Activated CD4-positive, alpha-beta memory T cell treated with anti-CD3 and anti-CD28 coated beads for 36 hours (primary cell): ENCODE data around the gene CACNA2D1. TPM values are rescaled to one million over a fixed set of nuclear protein-coding genes. Genes with fewer than 3 reads are reported as not detected.
"Not testable (repeated sequence)": the region's sequence is repeated elsewhere in the genome, so short reads cannot be mapped to it uniquely, and the experiment has no call there.

Experiments used
- CTCF ChIA-PET: fragments of 350-600 bp; sonication (Branson Sonifier 250); formaldehyde crosslinking; loops from one replicate; lab custom pipeline; 2021; ENCODE audit warnings: antibody characterized with exemption, inconsistent platforms; lab: Charles Lee
- POLR2A ChIA-PET: fragments of 350-600 bp; sonication (Branson Sonifier 250); formaldehyde crosslinking; loops from one replicate; lab custom pipeline; 2021; ENCODE audit warnings: antibody characterized with exemption; lab: Charles Lee
- DNase-seq: peaks from one replicate; pipeline ENCODE4 v3.0.0-alpha.2; 2020
- H3K27ac Mint-ChIP-seq: one replicate; pipeline ENCODE4 v1.8.0; 2021; ENCODE audit warnings: mixed read lengths
- H3K27me3 Mint-ChIP-seq: one replicate; pipeline ENCODE4 v1.8.0; 2021; ENCODE audit warnings: mixed read lengths
- H3K36me3 Mint-ChIP-seq: one replicate; pipeline ENCODE4 v1.8.0; 2021; ENCODE audit warnings: mixed read lengths
- H3K4me1 Mint-ChIP-seq: one replicate; pipeline ENCODE4 v1.8.0; 2021; ENCODE audit warnings: low read depth, mixed read lengths
- H3K4me3 Mint-ChIP-seq: one replicate; pipeline ENCODE4 v1.8.0; 2021; ENCODE audit warnings: mild to moderate bottlenecking, mixed read lengths
- H3K9me3 Mint-ChIP-seq: one replicate; pipeline ENCODE4 v1.8.0; 2021; ENCODE audit warnings: mixed read lengths
- intact Hi-C: fragments of 100-400 bp; cut with micrococcal nuclease; formaldehyde crosslinking; loops from one replicate; pipeline ENCODE4 v1.15.1; 2023
- total RNA-seq, 2 experiments: library from RNA; stranded (reverse); gene quantifications; one replicate each; pipeline ENCODE4 v1.2.3, GENCODE V29; 2021

The CACNA2D1 gene
- total RNA-seq, 2 experiments from 2014 or later, result not detected

DNA sequence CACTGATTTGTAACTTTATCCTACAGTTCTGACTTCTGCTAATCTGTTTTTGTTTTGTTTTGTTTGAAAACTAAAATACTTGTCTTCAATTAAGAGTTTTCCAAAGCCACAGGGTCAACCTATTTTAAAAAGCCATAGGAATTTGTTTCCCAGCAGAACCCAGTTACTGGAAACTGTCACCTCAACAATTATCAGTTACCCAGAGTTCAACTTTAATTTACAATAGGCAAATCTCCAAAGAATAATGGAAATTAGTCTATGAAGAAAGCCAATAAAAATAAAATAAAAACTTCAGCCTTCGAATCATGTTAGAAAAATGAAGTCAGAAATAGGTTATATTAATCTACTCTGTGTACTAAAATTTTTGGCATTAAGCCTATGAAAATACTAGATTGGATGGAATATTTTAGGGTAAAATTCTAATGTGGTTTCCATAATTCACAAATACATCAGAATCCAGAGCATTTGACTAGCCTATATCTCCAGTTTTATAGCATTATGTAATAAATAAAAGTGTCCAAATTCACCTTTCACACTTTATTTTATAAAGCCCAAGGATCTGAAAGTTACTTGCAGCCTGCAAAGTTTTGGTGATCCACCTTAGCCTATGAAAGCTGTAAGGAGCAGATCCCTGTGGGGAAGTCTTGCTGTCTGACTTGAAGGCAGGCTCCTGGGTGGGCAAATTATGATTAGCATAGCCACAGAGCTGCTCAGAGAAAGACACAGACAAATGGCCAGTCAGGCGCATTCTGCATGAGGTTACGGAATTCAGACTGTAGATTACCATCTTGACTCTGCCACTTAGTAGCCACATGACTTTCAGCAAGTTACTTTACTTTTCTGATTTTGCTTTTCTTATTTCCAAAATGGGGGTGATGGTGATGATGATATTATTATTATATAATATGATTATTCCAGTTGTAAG lies 423.8 kb downstream of the CACNA2D1 start:
- ChIA-PET CTCF (no interaction called here), POLR2A (no interaction called here)
- peaks cover 3% of the 10 kb centered on the region for H3K9me3 Mint-ChIP-seq
- no peaks in the 10 kb centered on the region for H3K4me1 Mint-ChIP-seq
- no peak overlapping the region for H3K27ac Mint-ChIP-seq
- intact Hi-C loops, result no loop called here
- no peak overlapping the region for H3K4me3 Mint-ChIP-seq
- no peaks in the 10 kb centered on the region for H3K27me3 Mint-ChIP-seq
- no peak for DNase-seq
- no peaks in the 10 kb centered on the region for H3K36me3 Mint-ChIP-seq

DNA sequence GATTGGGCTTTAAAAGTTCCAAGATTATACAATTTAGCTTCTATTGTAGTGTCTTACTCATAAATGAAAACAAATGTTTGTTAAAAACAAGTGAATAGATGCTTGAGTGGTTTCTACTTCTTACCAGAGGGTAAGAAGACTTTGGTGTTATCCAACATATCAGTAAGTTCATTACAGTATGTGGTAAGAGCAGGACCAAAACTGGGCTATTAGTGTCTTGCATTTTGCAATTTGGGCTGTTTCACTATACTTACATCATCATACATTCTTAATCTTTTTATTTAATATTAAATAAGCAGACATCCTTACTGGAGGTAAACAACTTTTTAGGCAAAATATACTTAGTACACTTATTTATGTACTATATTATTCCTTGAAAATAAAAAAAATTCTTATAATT lies 425.4 kb downstream of the CACNA2D1 start:
- Mint-ChIP-seq H3K4me1 (no peaks in the 10 kb centered on the region), H3K4me3 (no peak overlapping the region), H3K36me3 (no peaks in the 10 kb centered on the region), H3K27ac (no peak overlapping the region), H3K27me3 (no peaks in the 10 kb centered on the region), H3K9me3 (peaks cover 3% of the 10 kb centered on the region)
- ChIA-PET POLR2A (no interaction called here), CTCF (no interaction called here)
- intact Hi-C loops, result no loop called here
- no peak for DNase-seq

DNA sequence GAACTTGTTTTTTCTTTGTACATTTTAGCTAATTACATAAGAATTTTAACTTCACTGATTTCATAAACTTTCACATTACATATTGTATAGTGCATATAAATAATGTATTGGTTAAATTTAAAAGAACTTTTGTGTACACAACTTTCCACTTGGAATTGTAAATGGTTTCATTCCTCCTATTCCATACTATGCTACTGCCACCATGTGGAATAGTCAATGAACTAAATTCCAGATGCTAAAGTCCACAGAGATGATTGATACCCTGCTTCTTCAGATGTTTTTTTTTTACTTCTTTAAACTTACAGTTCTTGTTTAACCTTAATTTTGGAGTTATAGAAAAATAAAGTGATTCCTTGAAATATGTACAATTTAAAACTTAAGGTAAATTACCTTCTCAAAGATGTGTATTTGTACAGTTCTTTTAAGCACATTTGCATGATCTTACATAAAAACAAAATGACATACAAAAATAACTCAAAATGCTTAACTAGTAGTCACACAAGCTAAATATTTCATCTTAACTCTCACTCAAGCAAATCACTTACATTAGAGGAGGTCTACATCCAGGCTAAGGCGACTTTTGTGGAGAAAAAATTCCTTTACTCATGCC lies 426.1 kb downstream of the CACNA2D1 start:
- CTCF ChIA-PET, result no interaction called here
- H3K4me3 Mint-ChIP-seq, result no peak overlapping the region
- H3K27me3 Mint-ChIP-seq, result no peaks in the 10 kb centered on the region
- H3K4me1 Mint-ChIP-seq, result no peaks in the 10 kb centered on the region
- H3K9me3 Mint-ChIP-seq, result peaks cover 3% of the 10 kb centered on the region
- intact Hi-C loops, result no loop called here
- POLR2A ChIA-PET, result no interaction called here
- H3K36me3 Mint-ChIP-seq, result no peaks in the 10 kb centered on the region
- no peak for DNase-seq
- H3K27ac Mint-ChIP-seq, result no peak overlapping the region

DNA sequence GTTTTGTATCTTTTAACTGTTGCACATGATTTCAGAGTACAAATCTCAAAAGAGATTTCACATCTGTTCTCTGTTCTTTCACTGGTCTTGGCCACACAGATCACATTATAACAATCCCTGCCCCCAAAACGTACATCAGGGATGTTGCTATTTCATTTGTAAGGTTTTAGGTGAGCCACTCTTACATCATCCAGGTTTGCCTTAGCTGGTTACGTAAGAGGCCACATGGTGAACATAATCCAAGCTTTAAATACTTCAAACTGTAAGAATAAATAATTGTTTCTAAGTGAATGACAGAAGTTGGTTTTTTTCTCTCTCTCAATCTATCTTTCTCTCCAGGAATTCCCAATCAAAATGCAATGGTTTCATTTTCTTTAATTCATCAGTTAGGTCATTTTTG lies 427.8 kb downstream of the CACNA2D1 start:
- Mint-ChIP-seq H3K36me3 (no peaks in the 10 kb centered on the region), H3K27ac (no peak overlapping the region), H3K9me3 (no peaks in the 10 kb centered on the region), H3K4me3 (no peak overlapping the region), H3K4me1 (no peaks in the 10 kb centered on the region), H3K27me3 (no peaks in the 10 kb centered on the region)
- ChIA-PET POLR2A (no interaction called here), CTCF (no interaction called here)
- no peak for DNase-seq
- intact Hi-C loops, result no loop called here

DNA sequence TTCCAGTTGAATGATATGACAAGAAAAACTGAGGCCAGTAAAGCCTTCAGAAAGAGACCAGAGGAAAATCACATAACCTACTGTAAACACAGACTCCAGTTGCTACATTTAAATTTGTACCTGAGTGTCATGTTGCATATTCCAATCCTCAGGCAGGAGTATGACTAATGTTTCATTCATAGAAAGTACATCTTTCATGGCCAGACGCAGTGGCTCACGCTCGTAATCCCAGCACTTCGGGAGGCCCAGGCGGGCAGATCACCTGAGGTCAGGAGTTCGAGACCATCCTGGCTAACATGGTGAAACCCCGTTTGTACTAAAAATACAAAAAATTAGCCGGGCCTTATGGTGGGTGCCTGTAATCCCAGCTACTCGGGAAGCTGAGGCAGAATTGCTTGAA lies 429.0 kb downstream of the CACNA2D1 start:
- H3K4me1 Mint-ChIP-seq, H3K9me3 Mint-ChIP-seq, H3K4me3 Mint-ChIP-seq, intact Hi-C loops, H3K27ac Mint-ChIP-seq, DNase-seq, H3K27me3 Mint-ChIP-seq, H3K36me3 Mint-ChIP-seq, POLR2A ChIA-PET, CTCF ChIA-PET: not testable (repeated sequence)

DNA sequence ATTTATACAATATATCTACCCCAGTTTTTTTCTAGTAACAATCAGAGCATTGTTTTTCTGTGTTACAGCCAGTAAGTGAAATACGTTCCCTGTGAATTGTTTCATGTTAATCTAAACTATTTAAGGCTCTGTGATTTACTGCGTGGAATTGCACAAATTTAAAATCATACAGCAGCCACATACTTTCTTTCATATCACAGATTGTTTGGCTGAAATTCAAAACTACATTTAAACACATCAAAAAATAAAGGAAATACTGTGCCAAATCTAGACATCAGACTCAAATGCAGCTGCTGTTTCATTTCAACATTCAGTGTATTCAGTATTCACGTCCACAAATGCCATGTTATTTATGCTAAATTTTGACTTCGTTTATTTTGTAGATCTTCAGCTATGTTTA lies 431.1 kb downstream of the CACNA2D1 start:
- ChIA-PET POLR2A (no interaction called here), CTCF (no interaction called here)
- Mint-ChIP-seq H3K9me3 (peaks cover 2% of the 10 kb centered on the region), H3K4me3 (no peak overlapping the region), H3K27me3 (no peaks in the 10 kb centered on the region), H3K27ac (no peak overlapping the region), H3K4me1 (no peaks in the 10 kb centered on the region), H3K36me3 (no peaks in the 10 kb centered on the region)
- DNase-seq, result no peak
- intact Hi-C loops, result no loop called here

DNA sequence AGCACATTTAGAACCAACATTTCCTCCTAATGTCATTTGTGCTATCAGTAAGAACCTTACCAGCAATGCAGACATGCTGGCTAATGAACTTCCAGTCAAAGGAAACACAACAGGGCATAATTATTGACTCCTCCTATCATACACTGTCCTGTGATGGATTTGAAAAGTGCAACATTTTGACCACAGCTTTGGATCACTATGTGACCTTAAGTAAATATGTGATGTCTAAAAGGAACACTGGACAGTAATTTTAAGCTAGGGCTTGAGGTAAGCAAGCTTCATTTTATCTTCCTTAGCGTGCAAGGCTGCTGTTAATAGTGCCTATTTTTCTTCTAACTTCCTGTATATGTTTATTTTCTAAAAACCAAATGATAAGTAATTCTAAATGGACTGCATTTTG lies 433.2 kb downstream of the CACNA2D1 start:
- Mint-ChIP-seq H3K4me3 (no peak overlapping the region), H3K36me3 (no peaks in the 10 kb centered on the region), H3K27ac (no peak overlapping the region), H3K4me1 (no peaks in the 10 kb centered on the region), H3K27me3 (no peaks in the 10 kb centered on the region), H3K9me3 (peaks cover 2% of the 10 kb centered on the region)
- ChIA-PET CTCF (no interaction called here), POLR2A (no interaction called here)
- no peak for DNase-seq
- intact Hi-C loops, result no loop called here

DNA sequence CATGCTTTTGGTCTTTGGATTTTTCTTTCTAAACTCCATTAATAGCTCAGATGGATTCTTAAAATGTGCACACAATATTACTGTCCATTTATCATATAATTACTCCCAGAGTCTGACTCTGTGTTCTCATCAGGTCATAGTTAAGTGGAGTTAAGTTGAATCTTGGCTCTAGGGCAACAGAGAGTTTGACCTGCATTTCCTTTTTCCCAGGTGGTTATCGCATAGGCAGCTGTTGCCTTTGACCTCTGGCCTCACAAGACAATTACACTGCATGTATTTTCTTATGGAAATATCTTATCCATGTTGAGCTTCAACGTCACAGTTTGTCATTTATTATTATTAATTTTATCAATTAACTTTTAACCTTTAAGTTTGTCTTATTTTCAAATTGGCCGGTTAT lies 436.3 kb downstream of the CACNA2D1 start:
- H3K27ac Mint-ChIP-seq, result no peak overlapping the region
- H3K27me3 Mint-ChIP-seq, result no peaks in the 10 kb centered on the region
- no peak for DNase-seq
- ChIA-PET CTCF (no interaction called here), POLR2A (no interaction called here)
- H3K4me1 Mint-ChIP-seq, result no peaks in the 10 kb centered on the region
- H3K4me3 Mint-ChIP-seq, result no peak overlapping the region
- peaks cover 4% of the 10 kb centered on the region for H3K9me3 Mint-ChIP-seq
- intact Hi-C loops, result no loop called here
- no peaks in the 10 kb centered on the region for H3K36me3 Mint-ChIP-seq

DNA sequence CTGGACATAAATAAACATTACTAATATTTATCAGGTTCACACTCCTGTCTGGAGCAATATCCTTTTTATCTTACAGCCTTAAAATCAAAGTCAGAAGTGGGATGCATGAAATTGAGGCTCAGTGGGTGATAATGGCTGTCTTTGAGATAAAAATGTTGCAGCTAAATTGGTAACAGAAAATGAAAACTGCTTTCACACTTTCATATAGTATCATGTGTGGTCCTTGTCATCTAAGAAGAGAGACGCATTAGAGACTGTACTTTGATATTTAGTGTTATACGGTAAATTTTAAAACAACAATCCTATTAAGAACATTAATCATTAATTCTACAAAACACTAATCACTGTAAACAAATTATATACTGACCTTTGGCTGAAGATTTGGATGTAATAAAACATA lies 438.5 kb downstream of the CACNA2D1 start:
- Mint-ChIP-seq H3K36me3 (no peaks in the 10 kb centered on the region), H3K27ac (no peak overlapping the region), H3K9me3 (peaks cover 4% of the 10 kb centered on the region), H3K27me3 (no peaks in the 10 kb centered on the region), H3K4me1 (no peaks in the 10 kb centered on the region), H3K4me3 (no peak overlapping the region)
- intact Hi-C loops, result no loop called here
- DNase-seq, result no peak
- ChIA-PET CTCF (no interaction called here), POLR2A (no interaction called here)

DNA sequence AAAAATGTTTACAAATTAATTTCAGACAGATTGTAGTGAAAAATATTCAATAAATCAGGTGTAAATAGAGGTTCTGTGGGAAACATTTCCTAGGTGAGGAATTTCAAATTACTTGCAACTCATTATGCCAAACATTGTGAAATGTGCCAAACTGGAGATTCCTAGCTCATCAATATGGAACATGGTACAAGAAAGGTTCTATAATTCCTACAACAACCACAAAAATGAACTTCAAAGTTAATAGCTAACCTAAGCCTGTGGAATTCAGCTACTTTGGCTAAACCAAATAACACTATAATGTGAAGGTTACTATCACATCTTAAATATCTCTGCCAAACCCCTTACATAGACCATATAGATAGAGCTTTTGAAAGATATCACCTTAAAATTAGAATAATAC lies 450.4 kb downstream of the CACNA2D1 start:
- CTCF ChIA-PET, result no interaction called here
- POLR2A ChIA-PET, result no interaction called here
- no peak for DNase-seq

DNA sequence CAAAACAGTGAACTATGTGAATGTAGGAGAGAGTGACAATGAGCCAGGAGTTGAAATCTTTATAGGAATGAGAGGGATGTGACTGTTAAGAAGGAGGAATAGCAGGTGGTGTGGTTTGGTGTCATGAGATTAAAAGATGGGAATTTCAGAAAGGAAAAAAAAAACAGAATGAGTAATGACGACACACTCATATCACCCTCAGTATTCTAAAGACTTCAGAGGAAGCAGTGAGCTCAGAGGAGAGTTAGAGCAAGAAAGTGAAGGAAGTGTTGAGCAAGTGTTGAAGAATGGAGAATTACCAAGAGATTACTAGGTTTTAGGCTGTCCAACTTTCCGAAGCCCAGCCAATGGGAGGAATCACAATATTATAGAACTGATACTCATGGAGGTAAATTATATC lies 453.2 kb downstream of the CACNA2D1 start:
- CTCF ChIA-PET, result no interaction called here
- no peak for DNase-seq
- no peaks in the 10 kb centered on the region for H3K4me1 Mint-ChIP-seq
- H3K9me3 Mint-ChIP-seq, result no peaks in the 10 kb centered on the region
- H3K27ac Mint-ChIP-seq, result no peak overlapping the region
- intact Hi-C loops, result no loop called here
- no peaks in the 10 kb centered on the region for H3K27me3 Mint-ChIP-seq
- POLR2A ChIA-PET, result no interaction called here
- no peaks in the 10 kb centered on the region for H3K36me3 Mint-ChIP-seq
- H3K4me3 Mint-ChIP-seq, result no peak overlapping the region

More for the DNA sequence above, 450.4 kb downstream of the CACNA2D1 start:
- Mint-ChIP-seq H3K27ac (no peak overlapping the region), H3K9me3 (no peaks in the 10 kb centered on the region), H3K27me3 (no peaks in the 10 kb centered on the region), H3K4me1 (no peaks in the 10 kb centered on the region), H3K36me3 (no peaks in the 10 kb centered on the region), H3K4me3 (no peak overlapping the region)
- intact Hi-C loops, result no loop called here

DNA sequence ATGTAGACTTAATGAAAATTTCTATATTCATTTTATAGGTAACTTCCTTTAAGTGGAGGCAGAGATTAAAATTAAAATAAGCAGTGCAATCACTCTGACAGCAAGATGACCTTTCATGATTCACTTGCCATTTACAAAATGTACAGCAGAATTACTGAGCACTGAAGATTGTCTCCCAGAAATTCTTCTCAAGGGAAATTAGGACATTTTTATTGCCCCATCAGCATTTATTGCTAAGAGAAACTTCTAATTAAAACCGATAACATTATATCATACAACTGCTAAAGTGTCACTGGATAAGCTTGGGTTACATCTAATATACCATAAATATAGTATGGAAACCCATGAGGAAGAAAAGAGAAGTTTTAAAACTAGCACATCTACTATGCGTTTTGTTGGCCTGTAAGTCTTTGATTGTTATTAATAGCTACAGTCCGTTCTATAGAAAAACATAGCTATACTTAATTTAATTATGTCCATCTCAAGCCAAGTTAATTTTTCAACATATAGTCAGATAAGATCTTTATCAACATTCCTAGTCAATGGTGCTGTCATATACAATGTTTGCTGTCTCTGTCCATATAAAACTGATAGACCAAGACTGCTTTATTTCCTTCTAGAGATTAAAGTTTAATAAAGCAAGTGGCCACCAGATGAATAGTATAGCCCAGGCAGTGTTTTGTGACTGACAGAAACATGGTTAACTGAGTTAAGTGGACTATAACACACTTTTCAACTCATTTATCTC lies 456.7 kb downstream of the CACNA2D1 start:
- ChIA-PET POLR2A (no interaction called here), CTCF (no interaction called here)
- H3K9me3 Mint-ChIP-seq, result no peaks in the 10 kb centered on the region

More for the DNA sequence above, 456.7 kb downstream of the CACNA2D1 start:
- Mint-ChIP-seq H3K36me3 (no peaks in the 10 kb centered on the region), H3K27ac (no peak overlapping the region), H3K4me3 (no peak overlapping the region), H3K4me1 (no peaks in the 10 kb centered on the region), H3K27me3 (no peaks in the 10 kb centered on the region)
- intact Hi-C loops, result loop anchor here (10.0 kb wide), 1 partner anchor 58 kb away; no protein-coding TSS in a partner anchor
- DNase-seq, result no peak
